VCaP (cell line): ENCODE data around the gene ACOT7.

Experiments
- H3K27ac ChIP-seq: fragments of 450-650 bp; 2 replicates; pipeline ENCODE4 v1.5.1; 2017
- CTCF ChIP-seq: fragments of 450-650 bp; conservative IDR thresholded peaks from 2 replicates; pipeline ENCODE4 v1.5.1; 2017; ENCODE audit warnings: mild to moderate bottlenecking, moderate library complexity

The ACOT7 gene

GRCh38 chr1:6336776-6337622 lies 56.6 kb downstream of the ACOT7 start:
- TF ChIP-seq CTCF = no peak
- H3K27ac ChIP-seq = no peak overlapping the region

- H3K27ac ChIP-seq = no peak overlapping the region
- TF ChIP-seq CTCF = no peak
Measured at GRCh38 chr1:6334261-6334993, 59.1 kb downstream of the ACOT7 start.

- no peak overlapping the region for H3K27ac ChIP-seq
- no peak for TF ChIP-seq CTCF
Measured at GRCh38 chr1:6332821-6333220, 60.7 kb downstream of the ACOT7 start.

- peak overlapping the region; percentile 31; the same call in 1 of the 2 replicates for H3K27ac ChIP-seq
- TF ChIP-seq CTCF = no peak
Measured at GRCh38 chr1:6331543-6332273, 61.9 kb downstream of the ACOT7 start.

- TF ChIP-seq CTCF = no peak
- no peak overlapping the region for H3K27ac ChIP-seq
Measured at GRCh38 chr1:6330410-6330911, 63.1 kb downstream of the ACOT7 start.

GRCh38 chr1:6329851-6330250 lies 63.7 kb downstream of the ACOT7 start:
- no peak for TF ChIP-seq CTCF
- H3K27ac ChIP-seq = no peak overlapping the region

GRCh38 chr1:6329396-6329795 lies 64.2 kb downstream of the ACOT7 start:
- no peak for TF ChIP-seq CTCF
- no peak overlapping the region for H3K27ac ChIP-seq
